ENCODE results near the gene ZCCHC14.
"Not testable (repeated sequence)": the region's sequence is repeated elsewhere in the genome, so short reads cannot be mapped to it uniquely, and the experiment has no call there.

ZCCHC14 gene

DNA sequence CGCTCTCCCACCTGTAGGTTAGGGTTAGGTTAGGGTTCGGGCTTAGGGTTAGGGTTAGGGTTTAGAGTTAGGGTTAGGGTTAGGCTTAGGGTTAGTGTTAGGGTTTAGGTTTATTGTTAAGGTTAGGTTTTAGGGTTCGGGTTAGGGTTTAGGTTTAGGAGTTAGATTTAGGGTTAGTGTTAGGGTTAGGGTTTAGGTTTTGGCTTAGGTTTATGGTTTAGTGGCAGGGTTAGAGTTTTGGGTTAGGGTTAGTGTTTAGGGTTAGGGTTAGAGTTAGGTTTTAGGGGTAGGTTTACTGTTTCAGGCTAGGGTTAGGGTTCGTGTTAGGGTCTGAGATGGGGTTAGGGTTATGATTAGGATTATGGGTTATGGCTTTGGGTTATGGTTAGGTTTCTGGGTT, 31.6 kb upstream of the ZCCHC14 start:
- no peak for DNase-seq (ENCODE audit: low read depth)

- not testable (repeated sequence) for DNase-seq (ENCODE audit: low read depth)
Measured at GRCh38 chr16:87523605-87524004, 30.8 kb upstream of the ZCCHC14 start.

GRCh38 chr16:87521764-87522163, 28.9 kb upstream of the ZCCHC14 start:
- not testable (repeated sequence) for DNase-seq (ENCODE audit: low read depth)

DNA sequence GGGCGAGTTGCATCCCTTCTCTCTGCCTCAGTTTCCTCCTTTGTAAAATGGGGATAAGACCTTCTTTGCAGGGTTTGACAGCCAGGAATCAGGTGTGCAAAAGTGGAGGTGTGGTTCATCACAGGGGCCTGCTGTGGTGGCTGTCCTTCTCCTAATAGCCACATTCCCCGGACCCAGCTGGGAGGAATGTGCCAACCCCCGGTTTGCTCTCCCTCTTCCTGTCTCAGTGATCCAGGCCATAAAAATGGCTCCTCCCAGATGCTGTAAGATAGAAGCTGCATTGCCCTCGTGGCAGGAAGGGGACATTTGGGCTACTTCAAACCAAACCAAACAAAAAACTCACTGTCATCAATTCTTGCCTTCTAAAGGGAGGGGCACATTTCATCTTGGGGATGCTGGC, 26.3 kb upstream of the ZCCHC14 start:
- DNase-seq (ENCODE audit: low read depth) = not testable (repeated sequence)

DNA sequence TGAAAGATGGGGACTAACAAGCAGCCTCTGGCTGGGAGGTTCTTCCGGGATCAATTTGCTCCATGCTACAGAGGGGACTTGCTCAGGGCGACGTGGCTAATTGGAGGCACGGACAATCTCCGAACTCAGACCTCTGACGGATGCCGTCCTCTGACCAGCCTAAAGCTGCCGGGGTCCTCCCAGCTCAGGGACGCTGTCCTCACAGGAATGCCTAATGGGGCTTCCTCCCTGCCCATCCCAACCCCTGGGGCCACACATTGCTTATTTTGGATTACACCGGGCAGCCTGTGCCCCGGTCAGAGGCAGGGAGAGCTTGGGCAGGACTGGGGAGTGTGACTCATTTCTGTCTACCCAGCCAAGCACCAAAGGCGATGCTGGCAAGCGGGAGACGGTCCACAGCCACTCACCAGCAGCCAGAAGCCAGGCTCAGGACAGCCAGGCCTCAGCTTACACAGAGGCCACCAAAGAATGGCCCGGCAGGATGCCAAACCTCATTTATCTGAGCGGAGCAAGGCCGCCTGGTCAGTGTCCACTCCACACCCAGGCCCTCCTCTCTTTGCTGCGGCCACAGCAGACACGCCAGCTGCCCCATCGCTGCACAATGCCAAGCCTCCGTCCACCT, 25.7 kb upstream of the ZCCHC14 start:
- not testable (repeated sequence) for DNase-seq (ENCODE audit: low read depth)

GRCh38 chr16:87517610-87518429, 25.0 kb upstream of the ZCCHC14 start:
- DNase-seq (ENCODE audit: low read depth) = not testable (repeated sequence)

GRCh38 chr16:87516361-87516760, 23.5 kb upstream of the ZCCHC14 start:
- no peak for DNase-seq (ENCODE audit: low read depth)

DNA sequence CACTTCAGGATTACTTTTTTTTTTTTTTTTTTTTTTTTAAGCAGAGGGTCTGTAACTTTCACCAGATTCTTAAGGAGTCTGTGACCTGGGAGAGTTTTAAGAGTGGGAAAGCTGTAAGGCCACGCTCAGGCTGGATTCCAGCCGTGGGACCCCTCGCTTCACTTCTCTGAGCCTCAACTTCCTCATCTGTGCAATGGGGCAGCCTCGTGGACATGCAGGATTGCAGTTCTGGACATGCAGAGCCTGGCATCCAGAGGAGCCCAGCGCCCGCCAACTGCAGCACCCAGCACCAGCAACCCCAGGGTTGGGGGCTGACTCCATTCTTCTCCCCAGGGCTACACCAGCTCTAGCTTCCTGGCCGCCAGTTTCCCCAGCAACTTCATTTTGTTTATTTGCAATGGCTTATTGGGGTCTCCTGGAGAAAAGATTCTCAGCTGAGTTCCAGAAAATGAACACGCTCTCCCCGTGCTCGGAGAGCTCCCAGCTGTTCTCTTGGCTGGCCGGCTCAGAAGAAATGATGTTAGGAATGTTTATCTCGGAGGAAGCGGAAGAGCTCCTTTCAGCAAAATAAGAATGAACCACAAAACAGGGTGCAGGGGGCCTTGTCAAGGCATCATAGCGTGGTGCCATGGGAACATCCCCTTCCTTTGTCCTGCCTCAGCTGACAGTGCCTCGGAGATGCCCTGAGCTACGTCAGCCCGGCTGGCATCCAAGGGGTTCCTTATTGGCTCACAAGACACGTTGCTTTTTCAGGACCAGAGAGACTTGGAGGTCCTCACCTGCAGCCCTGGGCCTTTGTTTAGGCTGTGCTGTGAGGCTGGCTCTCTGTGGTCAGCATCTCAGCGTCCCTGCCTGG, 22.9 kb upstream of the ZCCHC14 start:
- no peak for DNase-seq (ENCODE audit: low read depth)

- not testable (repeated sequence) for DNase-seq (ENCODE audit: low read depth)
Measured at GRCh38 chr16:87509778-87510177, 17.0 kb upstream of the ZCCHC14 start.

DNA sequence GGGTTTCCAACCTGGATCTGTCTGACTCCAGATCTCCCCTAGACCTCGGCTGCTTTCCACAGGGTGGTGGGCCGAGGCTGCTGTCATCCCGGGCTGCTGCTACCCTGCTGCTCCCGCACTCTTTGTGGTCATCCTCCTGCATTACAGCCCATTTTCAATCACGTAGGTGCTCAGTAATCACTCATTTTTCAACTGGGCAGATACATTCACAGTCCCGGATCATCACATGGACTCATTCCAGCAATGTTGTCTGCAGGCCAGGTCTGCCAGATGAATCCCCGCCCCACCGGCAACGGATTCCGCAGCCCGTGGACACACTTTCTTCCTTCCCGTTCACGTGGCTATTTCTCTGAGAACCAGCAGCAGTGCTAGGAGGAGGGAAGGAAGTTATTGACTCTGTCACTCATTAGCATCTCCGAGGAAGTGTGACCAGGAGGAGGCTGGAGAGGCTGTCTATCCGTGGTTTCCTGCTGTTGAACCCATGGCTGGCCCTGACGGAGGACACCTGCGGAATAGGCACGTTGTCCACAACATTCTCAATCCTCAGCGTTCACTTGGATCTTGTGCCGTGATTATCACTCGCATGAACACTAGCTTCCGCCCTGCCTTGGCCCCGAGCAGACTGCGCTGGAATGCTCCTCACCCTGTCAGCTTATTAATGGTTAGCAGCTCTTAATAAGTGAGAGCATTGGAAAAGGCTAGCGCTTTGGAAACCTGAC, 14.7 kb upstream of the ZCCHC14 start:
- no peak for DNase-seq (ENCODE audit: low read depth)

DNA sequence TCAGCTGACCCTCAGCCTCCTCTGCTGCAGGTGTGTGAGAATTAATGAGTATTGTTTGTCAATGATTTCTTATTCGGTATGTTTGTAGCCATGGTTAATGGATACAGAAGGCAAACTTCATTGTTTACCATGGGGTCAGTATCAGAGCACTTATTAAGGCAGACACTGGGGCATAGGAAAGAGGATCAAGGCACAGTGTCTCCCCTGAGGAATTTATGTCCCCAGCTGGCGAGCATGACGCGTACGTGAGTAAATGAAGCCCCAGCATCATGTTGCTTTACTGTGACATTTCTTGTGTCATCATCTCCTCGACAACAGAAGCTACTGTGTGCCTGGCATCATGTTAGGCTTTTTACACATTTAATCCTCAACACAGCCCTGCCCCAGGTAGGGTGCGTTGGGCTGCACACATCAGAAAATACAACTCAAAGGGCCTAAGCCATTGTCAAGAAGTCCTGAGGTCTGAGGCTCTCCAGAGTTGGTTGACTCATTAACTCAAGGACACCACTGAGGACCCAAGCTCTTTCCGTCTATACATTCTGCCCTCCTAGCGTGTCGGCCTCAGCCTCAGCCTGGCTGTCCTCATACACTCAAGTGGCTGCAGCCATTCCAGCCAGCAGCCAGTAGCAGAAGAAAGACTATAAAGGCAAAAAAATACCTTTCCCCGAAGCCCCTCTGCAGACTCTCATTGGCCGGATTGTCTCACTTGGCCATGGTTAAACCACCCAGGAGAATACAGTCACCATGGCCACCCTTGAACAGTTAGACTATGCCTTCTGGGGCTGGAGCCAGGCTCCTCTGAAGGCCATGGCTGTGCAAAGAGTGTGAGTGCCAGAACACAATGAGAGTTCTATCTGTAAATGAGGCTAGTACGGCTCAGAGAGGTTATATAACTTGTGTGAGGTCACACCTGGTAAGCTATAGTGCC, 13.9 kb upstream of the ZCCHC14 start:
- no peak for DNase-seq (ENCODE audit: low read depth)

GRCh38 chr16:87505834-87506233, 13.0 kb upstream of the ZCCHC14 start:
- DNase-seq (ENCODE audit: low read depth) = no peak

DNA sequence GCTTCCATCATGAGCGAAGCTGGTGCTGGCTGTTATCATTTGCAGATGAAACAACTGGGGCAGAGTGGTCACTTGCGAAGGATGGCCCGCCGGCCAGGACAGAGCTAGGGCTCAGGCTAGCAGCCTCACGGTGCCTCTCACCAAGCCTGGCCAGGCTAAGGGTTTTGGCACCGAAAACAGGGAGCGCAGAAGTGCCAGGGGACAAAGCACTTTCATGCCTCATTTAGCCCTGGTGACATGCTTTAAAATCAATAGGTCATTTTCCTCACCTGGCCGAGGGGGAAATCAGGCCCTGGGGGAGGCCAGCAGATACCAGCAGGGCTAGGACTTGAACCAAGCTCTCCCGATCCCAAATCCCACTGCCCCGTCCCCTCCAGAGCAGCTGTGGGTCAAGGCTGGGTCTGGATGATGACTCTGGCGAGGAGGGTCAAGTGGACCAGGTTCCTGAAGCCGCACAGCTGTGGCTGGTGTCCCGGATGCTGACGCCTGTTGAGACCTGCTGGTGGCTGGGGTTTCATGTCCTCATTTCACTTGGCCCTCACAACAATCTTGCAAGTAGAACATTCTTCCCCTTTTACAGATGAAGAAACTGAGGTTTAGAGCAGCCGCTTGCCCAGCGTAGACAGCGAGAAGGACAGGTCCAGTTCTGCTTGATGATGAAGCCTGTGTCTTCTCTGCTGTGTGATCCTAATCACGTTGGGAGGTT, 10.6 kb upstream of the ZCCHC14 start:
- DNase-seq (ENCODE audit: low read depth) = not testable (repeated sequence)

DNA sequence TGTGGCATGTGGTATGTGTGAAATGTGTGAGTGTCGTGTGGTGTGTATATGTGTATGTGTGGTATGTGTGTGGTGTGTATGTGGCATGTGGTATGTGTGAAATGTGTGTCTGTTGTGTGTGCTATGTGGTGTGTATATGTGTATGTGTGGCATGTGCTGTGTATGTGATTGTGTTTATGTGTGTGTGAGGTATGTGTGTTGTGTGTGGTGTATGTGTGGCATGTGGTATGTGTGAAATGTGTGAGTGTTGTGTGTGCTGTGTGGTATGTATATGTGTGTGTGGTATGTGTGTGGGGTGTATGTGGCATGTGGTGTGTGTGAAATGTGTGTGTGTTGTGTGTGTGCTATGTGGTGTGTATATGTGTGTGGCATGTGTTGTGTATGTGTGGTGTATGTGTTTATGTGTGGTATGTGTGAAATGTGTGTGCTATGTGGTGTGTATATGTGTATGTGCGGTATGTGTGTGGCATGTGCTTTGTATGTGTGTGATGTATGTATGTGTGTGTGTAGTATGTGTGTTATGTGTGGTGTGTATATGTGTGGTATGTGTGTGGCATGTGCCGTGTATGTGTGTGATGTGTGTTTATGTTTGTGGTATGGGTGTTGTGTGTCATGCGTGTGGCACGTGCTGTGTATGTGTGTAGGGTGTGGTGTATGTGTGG, 9.6 kb upstream of the ZCCHC14 start:
- no peak for DNase-seq (ENCODE audit: low read depth)

DNA sequence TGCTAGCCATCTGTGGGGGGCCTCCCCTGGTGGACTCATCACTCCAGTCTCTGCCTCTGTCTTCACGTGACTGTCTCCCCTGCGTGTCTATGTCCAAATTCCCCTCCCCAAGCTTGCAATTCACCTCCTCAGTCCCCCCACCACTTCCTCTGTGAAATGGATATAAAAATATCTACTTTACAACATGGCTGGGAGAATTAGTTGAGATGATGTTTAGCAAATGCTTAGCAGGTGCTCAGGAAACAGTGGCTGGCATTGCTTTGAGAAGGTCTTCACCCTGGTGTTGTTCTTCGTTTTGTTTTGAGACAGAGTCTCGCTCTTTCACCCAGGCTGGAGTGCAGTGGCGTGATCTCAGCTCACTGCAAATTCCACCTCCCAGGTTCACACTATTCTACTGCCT, 8.3 kb upstream of the ZCCHC14 start:
- no peak for DNase-seq (ENCODE audit: low read depth)

DNA sequence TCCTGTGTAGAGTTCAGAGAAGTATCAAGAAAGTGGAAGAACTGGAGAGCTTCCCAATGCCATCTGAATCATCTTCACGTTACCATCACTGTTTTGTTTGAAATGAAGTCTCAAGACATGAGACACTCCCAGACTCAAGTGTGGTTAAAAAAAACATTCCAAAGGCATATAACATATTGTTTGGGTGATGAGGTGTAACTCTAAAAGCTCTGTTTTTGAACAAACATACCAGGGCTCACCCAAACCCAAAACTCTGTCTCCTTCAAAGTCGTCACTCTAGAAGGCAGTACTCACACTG, 6.3 kb upstream of the ZCCHC14 start:
- DNase-seq (ENCODE audit: low read depth) = no peak

GRCh38 chr16:87498324-87499188, 5.7 kb upstream of the ZCCHC14 start:
- no peak for DNase-seq (ENCODE audit: low read depth)

- not testable (repeated sequence) for DNase-seq (ENCODE audit: low read depth)
Measured at GRCh38 chr16:87497767-87498290, 5.0 kb upstream of the ZCCHC14 start.

All from CMK (cell line).